HG03439 (cell line): Measurements from ENCODE around the gene TMTC3.

Experiments used
- ATAC-seq: cut with Tn5 transposase; IDR thresholded peaks from one replicate; pipeline ENCODE4 v1.9.1; 2021; ENCODE audit warnings: mild to moderate bottlenecking, moderate library complexity; ENCODE audit not compliant: unreplicated experiment

Gene TMTC3

DNA sequence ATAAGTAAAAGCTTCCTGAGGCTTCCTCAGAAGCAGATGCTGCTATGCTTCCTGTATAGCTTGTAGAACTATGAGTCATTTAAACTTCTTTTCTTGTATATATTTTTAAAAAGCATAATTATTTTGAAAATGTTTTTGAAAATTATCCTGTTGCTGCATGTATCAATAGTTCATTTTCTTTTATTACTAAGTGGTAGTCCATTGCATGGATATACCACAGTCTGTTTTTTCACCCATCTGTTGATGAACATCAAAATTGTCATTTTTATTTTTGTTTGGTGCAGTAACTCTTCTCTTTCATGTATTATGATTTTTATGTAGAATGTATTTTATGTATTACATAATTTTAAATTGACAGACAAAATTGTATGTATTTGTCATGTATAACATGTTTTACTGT lies 81.4 kb downstream of the TMTC3 start:
- ATAC-seq: no peak

DNA sequence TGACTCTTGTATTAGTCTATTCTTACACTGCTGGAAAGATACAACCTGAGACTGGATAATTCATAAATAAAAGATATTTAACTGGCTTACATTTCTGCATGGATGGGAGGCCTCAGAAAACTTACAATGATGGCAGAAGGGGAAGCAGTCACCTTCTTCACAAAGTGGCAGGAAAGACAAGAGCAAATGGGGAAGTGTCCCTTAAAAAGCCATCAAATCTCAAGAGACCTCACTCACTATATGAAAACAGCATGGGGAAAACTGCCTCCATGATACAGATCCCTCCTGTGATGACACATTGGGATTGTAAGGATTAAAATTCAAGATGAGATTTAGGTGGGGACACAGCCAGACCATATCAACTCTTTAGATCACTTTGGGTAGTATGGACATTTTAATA lies 83.7 kb downstream of the TMTC3 start:
- no peak for ATAC-seq

- ATAC-seq: no peak
Measured at GRCh38 chr12:88227263-88227662, 85.2 kb downstream of the TMTC3 start.

DNA sequence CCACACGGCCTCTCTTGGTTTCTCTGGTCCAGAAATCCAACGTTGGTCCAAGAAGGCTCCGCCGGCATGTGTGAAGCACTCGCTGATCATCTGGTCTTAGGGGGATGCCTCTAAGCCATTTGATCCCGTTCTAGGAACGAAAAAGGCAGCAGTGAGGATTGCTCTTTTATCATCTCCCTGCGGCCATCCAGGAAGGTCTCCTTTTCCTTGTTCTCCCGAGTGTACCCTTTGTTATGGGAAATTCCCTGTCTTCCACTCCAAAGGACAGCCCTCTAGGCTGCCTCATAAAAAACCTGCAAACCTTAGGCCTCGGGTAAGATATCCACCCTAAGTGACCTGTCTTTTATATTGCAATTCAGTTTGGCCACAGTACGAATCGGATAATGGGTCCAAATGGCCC lies 85.8 kb downstream of the TMTC3 start:
- ATAC-seq: no peak

- ATAC-seq: no peak
Measured at GRCh38 chr12:88228720-88229119, 86.6 kb downstream of the TMTC3 start.

DNA sequence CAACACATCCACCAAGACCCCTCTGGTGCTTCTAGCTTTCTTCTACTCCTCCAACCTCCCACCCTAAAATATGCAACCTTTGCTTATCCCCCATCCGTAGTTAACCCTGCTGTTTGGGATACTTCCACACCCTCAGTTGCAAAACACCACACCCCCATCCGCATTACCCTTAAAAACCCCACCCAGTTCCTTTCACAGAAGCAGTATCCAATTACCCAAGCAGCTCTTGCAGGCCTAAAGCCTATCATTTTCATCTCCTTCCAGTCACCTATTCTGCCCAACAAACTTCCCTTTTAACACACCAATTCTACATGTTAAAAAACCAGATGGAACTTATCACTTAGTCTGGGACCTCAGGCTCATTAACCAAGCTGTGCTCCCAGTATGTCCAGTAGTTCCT lies 88.2 kb downstream of the TMTC3 start:
- no peak for ATAC-seq

- peak; percentile 48 for ATAC-seq
Measured at GRCh38 chr12:88235183-88235833, 93.2 kb downstream of the TMTC3 start.

DNA sequence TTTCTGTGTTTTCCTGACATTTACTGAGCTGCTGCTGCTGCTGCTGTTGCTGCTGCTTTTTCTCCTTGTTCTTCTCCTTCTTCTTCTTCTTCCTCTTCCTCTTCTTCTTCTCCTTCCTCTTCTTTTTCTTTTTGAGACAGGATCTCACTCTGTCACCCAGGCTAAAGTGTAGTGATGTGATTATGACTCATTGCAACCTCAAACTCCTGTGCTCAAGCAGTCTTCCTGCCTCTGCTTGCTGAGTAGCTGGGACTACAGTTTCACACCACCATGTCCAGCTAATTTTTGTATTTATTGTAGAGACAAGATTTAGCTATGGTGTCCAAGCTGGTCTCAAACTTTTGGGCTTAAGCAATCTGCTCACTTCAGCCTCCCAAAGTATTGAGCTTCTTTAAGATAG lies 95.8 kb downstream of the TMTC3 start:
- no peak for ATAC-seq

DNA sequence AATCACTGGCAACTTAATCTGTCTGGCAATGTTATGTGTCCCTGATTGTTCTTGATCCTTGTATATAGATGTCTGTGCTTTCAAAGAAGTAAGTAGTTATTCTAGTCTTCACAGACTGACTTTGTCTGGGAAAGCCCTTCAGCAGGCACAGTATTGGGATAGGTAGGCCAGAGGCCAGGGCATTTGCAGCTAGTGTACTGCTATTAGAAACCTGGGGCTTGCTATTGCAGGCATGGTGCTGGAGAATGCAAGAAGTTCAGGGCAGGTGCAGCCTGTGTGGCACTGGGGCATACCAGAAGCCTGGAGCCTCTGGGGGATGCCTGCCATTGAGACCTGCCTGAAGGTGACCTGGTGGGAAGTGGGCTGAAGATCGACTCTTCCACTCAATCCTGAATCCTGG lies 96.3 kb downstream of the TMTC3 start:
- no peak for ATAC-seq

DNA sequence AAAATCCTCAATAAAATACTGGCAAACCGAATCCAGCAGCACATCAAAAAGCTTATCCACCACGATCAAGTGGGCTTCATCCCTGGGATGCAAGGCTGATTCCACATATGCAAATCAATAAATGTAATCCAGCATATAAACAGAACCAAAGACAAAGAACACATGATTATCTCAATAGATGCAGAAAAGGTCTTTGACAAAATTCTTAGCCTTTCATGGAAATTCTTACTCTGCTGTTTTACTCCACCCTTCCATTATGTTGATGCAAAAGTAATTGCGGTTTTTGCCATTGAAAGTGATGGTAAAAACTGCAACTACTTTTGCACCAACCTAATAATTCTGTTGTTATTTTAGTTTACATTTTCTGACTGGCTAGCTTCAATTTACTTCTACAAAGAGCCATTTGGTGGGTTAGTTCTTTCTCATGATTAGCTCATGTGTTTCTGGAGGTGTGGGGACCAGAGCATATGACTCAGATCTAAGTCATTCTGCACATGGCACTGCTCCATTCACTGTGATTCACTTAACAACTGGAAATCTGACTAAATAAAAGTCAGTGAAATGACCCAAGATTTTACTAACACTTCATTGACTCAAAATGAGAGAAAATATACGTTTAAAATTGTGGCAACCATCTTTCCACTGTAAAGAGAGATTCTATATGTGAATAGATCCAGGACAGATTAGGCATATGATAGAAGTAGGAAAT lies 99.9 kb downstream of the TMTC3 start:
- peak; percentile 61 for ATAC-seq

- ATAC-seq: no peak
Measured at GRCh38 chr12:88242571-88242925, 100.4 kb downstream of the TMTC3 start.

DNA sequence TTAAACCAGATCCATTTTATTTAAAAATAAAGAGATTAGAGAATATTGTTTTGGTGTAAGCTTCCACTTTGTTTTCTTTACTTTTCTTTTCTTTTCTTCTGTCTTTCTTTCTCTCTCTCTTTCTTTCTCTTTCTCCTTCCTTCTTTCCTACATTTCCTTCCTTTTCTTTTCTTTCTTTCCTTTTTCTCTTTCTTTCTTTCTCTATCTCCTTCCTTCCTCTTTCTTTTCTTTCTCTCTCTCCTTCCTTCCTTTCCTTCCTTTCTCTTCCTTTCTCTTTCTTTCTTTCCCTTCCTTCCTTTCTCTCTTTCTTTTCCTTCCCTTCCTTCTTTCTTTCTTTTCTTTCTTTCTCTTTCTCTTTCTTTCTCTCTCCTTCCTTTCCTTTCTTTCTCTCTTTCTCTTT lies 100.8 kb downstream of the TMTC3 start:
- ATAC-seq: no peak

DNA sequence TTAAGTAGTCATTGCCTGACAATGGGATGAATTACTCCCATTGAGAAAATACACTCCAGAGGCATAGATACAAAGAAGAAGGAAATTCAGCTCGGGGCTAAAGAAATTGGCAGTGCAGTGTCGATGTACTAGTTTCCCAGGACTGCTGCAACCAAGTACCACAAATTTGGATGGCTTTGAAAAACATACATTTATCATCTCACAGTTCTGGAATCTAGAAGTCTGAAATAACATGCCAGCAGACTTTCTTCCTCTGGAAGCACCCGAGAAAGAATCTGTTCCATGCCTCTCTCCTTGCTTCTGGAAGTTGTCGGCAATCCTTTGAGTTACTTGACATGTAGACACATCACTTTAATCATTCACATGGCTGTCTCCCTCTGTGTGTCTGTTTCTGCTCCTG lies 101.9 kb downstream of the TMTC3 start:
- ATAC-seq: no peak

DNA sequence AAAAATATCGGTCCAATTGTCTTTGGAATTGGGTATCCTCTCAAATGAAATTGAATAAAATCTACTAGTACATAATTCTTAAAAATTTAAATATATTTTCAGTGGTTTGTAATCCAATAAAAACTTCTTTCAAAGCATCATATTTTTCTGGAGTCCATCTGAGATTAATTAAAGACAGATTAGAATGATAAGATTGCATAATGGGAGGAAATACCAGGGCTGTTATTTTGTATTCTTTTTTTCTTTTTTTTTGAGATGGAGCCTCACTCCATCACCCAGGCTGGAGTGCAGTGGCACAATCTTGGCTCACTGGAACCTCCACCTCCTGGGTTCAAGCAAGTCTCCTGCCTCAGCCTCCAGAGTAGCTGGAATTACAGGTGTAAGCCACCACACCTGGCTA lies 103.8 kb downstream of the TMTC3 start:
- no peak for ATAC-seq

DNA sequence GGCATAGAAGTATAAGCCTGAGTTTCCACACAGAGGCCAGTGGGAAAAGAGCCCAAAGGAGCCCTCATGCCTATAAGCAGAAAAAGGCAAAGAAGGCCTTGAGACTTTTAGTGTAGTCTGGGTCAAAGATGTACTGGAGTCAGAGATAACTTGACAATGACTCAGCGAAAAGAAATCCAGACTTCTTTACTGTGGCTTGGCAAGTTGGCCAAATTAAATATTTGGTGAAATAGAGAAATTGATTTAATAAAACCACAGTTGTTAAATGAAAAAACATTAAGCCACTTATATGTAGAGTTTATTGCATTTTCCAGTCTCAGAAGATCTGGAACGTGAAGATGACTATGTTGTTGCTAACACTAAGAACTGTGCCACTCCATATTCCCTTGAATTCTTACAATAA lies 105.1 kb downstream of the TMTC3 start:
- ATAC-seq: no peak

DNA sequence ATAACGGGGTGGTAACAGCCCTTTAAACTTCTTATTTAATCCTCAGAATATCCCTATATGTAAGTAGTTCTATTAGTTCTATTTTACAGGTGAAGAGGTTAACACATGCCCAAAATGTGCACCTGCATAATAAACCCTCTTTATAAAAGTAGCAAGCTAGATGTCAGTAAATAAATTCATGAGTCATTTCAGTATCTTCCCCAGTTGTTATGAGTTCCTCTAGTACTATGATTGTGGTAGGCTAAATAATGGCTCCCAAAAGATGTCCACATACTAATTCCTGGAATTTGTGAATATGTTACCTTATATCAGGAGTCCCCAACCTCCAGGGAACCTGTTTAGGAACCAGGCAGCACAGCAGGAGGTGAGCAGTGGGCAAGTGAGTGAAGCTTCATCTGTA lies 106.5 kb downstream of the TMTC3 start:
- ATAC-seq: no peak
